ENCODE data around the gene ST6GALNAC1.
A peak's percentile ranks its signal among the peaks of the same experiment; 100 is the strongest.

DNA sequence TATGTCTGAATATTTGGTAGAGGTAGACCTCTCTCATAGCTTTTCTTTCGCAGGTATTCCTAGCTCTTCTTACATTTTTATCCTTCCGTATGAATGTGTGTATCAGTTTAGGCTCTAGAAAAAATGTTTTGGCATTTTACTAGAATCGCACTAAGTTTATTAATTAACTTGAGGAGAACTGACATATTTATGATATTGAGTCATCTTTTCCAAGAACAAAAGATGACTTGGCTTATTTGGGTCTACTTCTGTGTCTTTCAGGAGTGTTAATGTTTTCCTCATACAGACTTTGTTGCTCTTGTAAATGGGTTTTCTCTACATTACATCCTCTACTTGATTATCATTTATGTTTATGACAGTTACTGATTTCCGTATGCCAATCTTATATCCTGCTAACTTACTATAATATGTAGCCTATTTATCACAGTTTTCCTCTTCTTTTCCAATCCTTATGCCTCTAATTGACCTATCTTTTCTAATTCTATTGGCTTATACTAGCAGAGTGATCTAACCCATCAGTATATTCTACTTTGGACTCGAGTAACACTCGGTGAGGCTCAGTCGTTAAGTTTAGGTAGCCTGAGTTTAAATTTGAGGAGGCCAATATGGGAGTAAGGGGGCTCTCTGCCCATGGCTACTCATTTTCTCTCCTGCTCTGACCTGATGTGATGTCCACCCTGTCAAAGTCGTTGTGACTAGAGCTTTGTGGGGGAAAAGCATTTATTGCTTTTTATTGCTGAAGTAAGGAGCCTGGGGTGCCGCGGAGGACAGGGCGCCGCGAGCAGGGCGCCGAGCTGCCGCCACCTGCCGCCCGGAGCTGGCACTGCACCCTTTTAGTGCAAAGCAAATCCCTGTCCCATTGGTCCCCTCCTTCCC lies 20.0 kb downstream of the ST6GALNAC1 start:
- TF ChIP-seq, protein P1, sequence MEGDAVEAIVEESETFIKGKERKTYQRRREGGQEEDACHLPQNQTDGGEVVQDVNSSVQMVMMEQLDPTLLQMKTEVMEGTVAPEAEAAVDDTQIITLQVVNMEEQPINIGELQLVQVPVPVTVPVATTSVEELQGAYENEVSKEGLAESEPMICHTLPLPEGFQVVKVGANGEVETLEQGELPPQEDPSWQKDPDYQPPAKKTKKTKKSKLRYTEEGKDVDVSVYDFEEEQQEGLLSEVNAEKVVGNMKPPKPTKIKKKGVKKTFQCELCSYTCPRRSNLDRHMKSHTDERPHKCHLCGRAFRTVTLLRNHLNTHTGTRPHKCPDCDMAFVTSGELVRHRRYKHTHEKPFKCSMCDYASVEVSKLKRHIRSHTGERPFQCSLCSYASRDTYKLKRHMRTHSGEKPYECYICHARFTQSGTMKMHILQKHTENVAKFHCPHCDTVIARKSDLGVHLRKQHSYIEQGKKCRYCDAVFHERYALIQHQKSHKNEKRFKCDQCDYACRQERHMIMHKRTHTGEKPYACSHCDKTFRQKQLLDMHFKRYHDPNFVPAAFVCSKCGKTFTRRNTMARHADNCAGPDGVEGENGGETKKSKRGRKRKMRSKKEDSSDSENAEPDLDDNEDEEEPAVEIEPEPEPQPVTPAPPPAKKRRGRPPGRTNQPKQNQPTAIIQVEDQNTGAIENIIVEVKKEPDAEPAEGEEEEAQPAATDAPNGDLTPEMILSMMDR (conservative IDR thresholded peaks at IDR 0.05), result peak; percentile 97
- no peak for TF ChIP-seq ZFX (IDR thresholded peaks at IDR 0.05)

Measured in C4-2B (cell line).